ENCODE measurements around the gene MAPK6. TPM values are rescaled to one million over a fixed set of nuclear protein-coding genes. Genes with fewer than 3 reads are reported as not detected.

Gene MAPK6
- total and polyA plus RNA-seq, 10 of the 15 experiments (the other 5 are each of a cell fraction or from before 2014, with no cell fraction given) = 20.6 to 100 (median 52.6) TPM

DNA sequence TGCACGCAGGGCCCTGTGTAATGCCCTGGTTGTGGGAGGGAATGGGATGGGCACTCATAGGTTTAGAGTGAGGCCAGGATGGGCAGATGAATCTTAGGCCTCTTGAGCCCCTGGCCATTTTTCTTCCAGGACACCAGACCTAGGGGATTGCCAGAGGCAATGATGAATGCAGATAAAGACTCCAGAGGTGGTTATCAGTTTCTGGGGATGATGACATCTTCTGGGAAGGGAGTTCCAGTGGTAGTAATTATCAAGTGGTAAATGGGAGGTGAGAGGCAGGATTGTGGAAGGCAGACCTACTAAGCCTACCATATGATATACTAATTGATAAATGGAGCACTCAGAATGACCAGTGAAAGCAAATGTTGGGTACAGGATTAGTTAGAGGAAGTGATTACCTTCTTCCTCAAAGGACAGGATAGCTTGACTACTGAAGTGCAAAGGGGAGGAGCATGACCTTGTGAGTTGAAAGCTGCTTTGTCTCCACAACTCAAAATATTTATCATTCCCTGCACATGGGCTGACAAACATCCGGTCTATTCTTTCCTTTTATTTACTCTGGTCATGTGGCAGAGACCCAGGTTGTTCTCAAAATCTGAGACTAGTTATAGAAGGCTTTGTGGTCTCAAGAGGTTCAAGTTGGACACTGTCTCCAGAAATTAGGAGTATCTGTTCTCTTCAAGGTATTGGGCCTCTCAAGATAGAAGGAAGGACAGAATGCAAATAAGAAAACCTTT is 10.2 kb upstream of the MAPK6 start:
- Histone ChIP-seq H2AFZ (ENCODE audit: control insufficient read depth, low read depth, low read length) (peak overlapping the region; percentile 48; the same call in 1 of the 2 replicates), H3K27me3 (replicated peaks in 1 of 2; ENCODE audit: control insufficient read depth in 2 of 2, insufficient read depth in 2 of 2, low read length in 1 of 2) (no peaks in the 10 kb centered on the region), H3K27ac (ENCODE audit: control insufficient read depth, insufficient read depth) (peak overlapping the region; percentile 99), H3K36me3 (ENCODE audit: control insufficient read depth in 2 of 2, insufficient read depth in 2 of 2, low read length in 1 of 2) (no peaks in the 10 kb centered on the region), H3K4me1 (ENCODE audit: control insufficient read depth, insufficient read depth, low read length) (peaks cover 80% of the 10 kb centered on the region), H4K20me1 (ENCODE audit: control insufficient read depth, insufficient read depth) (no peaks in the 10 kb centered on the region), H3K4me2 (ENCODE audit: control insufficient read depth, insufficient read depth) (peak overlapping the region; percentile 88), H3K9me3 (replicated peaks; ENCODE audit: control insufficient read depth, insufficient read depth, low read length) (no peaks in the 10 kb centered on the region), H3K79me2 (ENCODE audit: control insufficient read depth, insufficient read depth, low read length) (no peaks in the 10 kb centered on the region), H3K9ac (ENCODE audit: control insufficient read depth, insufficient read depth, low read length) (peak overlapping the region; percentile 37), H3K4me3 (no peak overlapping the region)
- BruUV-seq (replicated peaks) = no TSS peak
- RAD21 ChIA-PET (ENCODE audit: unreplicated experiment) = interaction anchor here (3.0 to 5.1 kb wide), 3 partner anchors 12 to 95 kb away, joined by 7 to 54 read pairs (median 33); partner anchors contain the start of gene MAPK6
- peak; percentile 47 for ATAC-seq
- in situ Hi-C loops (cut with MboI) = no loop called here
- 53% methylated on average over 2 of the region's 2 CpGs for WGBS (ENCODE audit: insufficient coverage, insufficient replicate concordance, low lambda C conversion rate, missing lambda C conversion rate)
- CTCF ChIA-PET = interaction anchor here (0.8 to 1.5 kb wide), 6 partner anchors 28 to 130 kb away, joined by 3 to 7 read pairs (median 4); no protein-coding TSS in a partner anchor
- intact Hi-C loops (cut with micrococcal nuclease; ENCODE audit: unreplicated experiment) = loop anchor here (1.0 to 5.0 kb wide), 2 partner anchors 11 to 272 kb away; partner anchors contain the start of gene LYSMD2
- POLR2A ChIA-PET = interaction anchor here (1.0 to 5.0 kb wide), 3 partner anchors 11 to 74 kb away, joined by 3 to 54 read pairs (median 5); partner anchors contain the start of gene MAPK6
- SMC1A ChIA-PET (ENCODE audit: uncharacterized antibody, unreplicated experiment) = interaction anchor here (0.6 to 5.7 kb wide), 8 partner anchors 9 to 129 kb away, joined by 3 to 68 read pairs (median 18); no protein-coding TSS in a partner anchor
- FAIRE-seq = peak; percentile 54
- peak; percentile 80 for DNase-seq (ENCODE audit: low read depth, low spot score)
- peak in 1 of 2 experiments; percentile 29; a peak in 1 of 4 replicates for TF ChIP-seq BHLHE40 (IDR thresholded peaks at IDR 0.05; ENCODE audit: borderline replicate concordance in 1 of 2, low read depth in 2 of 2, low read length in 1 of 2)
- TF ChIP-seq RAD51 (IDR thresholded peaks at IDR 0.05) = peak; percentile 59
- TF ChIP-seq KAT2A (conservative IDR thresholded peaks at IDR 0.05; ENCODE audit: control insufficient read depth, low read depth, low read length) = no peak
- TF ChIP-seq, protein P1, sequence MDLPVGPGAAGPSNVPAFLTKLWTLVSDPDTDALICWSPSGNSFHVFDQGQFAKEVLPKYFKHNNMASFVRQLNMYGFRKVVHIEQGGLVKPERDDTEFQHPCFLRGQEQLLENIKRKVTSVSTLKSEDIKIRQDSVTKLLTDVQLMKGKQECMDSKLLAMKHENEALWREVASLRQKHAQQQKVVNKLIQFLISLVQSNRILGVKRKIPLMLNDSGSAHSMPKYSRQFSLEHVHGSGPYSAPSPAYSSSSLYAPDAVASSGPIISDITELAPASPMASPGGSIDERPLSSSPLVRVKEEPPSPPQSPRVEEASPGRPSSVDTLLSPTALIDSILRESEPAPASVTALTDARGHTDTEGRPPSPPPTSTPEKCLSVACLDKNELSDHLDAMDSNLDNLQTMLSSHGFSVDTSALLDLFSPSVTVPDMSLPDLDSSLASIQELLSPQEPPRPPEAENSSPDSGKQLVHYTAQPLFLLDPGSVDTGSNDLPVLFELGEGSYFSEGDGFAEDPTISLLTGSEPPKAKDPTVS (IDR thresholded peaks at IDR 0.05; ENCODE audit: low read depth, low read length) = no peak
- TF ChIP-seq EED (IDR thresholded peaks at IDR 0.05; ENCODE audit: low read depth) = no peak
- TF ChIP-seq, protein P2, sequence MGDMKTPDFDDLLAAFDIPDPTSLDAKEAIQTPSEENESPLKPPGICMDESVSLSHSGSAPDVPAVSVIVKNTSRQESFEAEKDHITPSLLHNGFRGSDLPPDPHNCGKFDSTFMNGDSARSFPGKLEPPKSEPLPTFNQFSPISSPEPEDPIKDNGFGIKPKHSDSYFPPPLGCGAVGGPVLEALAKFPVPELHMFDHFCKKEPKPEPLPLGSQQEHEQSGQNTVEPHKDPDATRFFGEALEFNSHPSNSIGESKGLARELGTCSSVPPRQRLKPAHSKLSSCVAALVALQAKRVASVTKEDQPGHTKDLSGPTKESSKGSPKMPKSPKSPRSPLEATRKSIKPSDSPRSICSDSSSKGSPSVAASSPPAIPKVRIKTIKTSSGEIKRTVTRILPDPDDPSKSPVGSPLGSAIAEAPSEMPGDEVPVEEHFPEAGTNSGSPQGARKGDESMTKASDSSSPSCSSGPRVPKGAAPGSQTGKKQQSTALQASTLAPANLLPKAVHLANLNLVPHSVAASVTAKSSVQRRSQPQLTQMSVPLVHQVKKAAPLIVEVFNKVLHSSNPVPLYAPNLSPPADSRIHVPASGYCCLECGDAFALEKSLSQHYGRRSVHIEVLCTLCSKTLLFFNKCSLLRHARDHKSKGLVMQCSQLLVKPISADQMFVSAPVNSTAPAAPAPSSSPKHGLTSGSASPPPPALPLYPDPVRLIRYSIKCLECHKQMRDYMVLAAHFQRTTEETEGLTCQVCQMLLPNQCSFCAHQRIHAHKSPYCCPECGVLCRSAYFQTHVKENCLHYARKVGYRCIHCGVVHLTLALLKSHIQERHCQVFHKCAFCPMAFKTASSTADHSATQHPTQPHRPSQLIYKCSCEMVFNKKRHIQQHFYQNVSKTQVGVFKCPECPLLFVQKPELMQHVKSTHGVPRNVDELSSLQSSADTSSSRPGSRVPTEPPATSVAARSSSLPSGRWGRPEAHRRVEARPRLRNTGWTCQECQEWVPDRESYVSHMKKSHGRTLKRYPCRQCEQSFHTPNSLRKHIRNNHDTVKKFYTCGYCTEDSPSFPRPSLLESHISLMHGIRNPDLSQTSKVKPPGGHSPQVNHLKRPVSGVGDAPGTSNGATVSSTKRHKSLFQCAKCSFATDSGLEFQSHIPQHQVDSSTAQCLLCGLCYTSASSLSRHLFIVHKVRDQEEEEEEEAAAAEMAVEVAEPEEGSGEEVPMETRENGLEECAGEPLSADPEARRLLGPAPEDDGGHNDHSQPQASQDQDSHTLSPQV (IDR thresholded peaks at IDR 0.05) = peak; percentile 52; the same call in 1 of the 2 replicates
- no peak for TF ChIP-seq SREBF1 (IDR thresholded peaks at IDR 0.05; ENCODE audit: low read length)
- TF ChIP-seq, protein P3, sequence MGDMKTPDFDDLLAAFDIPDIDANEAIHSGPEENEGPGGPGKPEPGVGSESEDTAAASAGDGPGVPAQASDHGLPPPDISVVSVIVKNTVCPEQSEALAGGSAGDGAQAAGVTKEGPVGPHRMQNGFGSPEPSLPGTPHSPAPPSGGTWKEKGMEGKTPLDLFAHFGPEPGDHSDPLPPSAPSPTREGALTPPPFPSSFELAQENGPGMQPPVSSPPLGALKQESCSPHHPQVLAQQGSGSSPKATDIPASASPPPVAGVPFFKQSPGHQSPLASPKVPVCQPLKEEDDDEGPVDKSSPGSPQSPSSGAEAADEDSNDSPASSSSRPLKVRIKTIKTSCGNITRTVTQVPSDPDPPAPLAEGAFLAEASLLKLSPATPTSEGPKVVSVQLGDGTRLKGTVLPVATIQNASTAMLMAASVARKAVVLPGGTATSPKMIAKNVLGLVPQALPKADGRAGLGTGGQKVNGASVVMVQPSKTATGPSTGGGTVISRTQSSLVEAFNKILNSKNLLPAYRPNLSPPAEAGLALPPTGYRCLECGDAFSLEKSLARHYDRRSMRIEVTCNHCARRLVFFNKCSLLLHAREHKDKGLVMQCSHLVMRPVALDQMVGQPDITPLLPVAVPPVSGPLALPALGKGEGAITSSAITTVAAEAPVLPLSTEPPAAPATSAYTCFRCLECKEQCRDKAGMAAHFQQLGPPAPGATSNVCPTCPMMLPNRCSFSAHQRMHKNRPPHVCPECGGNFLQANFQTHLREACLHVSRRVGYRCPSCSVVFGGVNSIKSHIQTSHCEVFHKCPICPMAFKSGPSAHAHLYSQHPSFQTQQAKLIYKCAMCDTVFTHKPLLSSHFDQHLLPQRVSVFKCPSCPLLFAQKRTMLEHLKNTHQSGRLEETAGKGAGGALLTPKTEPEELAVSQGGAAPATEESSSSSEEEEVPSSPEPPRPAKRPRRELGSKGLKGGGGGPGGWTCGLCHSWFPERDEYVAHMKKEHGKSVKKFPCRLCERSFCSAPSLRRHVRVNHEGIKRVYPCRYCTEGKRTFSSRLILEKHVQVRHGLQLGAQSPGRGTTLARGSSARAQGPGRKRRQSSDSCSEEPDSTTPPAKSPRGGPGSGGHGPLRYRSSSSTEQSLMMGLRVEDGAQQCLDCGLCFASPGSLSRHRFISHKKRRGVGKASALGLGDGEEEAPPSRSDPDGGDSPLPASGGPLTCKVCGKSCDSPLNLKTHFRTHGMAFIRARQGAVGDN (IDR thresholded peaks at IDR 0.05) = peak; percentile 77
- TF ChIP-seq NFYB (IDR thresholded peaks at IDR 0.05; ENCODE audit: insufficient read depth, low read depth, low read length) = no peak
- peak; percentile 53 to 63; a peak in 3 of 4 replicates for TF ChIP-seq IKZF2 (IDR thresholded peaks at IDR 0.05)
- peak; percentile 49 for TF ChIP-seq IKZF1 (conservative IDR thresholded peaks at IDR 0.05)
- TF ChIP-seq NR2F1 (conservative IDR thresholded peaks at IDR 0.05) = 0 out of 2 replicates have a peak, but pooled peaks have one; percentile 38

Data from GM12878 (cell line).